HG03196 (cell line): ENCODE measurements around the gene SLC16A2.
"Not testable (repeated sequence)": the region's sequence is repeated elsewhere in the genome, so short reads cannot be mapped to it uniquely, and the experiment has no call there.

Experiments
- ATAC-seq: cut with Tn5 transposase; IDR thresholded peaks from one replicate; pipeline ENCODE4 v1.9.1; 2021; ENCODE audit not compliant: unreplicated experiment

The SLC16A2 gene

DNA sequence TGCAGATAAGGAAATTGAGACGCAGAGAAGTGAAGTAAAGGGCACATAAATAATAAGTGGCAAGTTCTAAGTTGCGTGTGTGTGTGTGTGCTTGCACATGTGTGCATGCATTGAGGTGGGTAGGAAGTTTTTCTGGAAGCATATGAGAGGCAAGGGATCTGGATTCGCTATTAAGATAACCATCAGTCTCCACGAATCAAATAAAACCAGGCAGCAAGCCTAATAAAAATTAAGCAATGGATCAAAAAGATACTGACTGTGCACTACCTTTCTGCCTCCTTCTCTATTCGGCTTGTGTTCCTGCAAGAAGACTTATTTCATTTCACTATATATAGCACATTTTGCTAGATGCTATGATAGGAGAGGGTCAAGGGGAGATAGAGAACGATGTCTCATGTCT is 23.8 kb downstream of the SLC16A2 start:
- ATAC-seq, result no peak

DNA sequence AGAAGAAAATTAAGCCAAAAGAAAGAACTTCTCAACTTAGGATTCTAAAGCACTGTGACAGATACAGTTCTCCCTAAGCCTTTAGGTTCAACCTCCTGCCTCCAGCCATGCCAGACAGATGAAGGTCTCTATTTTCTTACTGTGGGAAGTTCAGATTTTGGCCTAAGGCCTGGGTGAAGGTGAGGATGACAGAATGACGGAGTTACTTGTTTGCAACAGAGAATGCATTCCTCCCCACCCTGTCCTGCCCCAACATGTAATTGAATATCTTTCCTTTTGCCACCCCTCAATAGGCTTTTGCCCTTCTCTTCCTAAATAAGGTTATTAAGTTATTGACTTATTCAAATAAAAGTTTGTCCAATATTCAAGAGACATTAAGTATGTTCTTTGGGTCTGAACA is 25.6 kb downstream of the SLC16A2 start:
- ATAC-seq, result no peak

GRCh38 chrX:74448669-74449068 is 27.4 kb downstream of the SLC16A2 start:
- no peak for ATAC-seq

DNA sequence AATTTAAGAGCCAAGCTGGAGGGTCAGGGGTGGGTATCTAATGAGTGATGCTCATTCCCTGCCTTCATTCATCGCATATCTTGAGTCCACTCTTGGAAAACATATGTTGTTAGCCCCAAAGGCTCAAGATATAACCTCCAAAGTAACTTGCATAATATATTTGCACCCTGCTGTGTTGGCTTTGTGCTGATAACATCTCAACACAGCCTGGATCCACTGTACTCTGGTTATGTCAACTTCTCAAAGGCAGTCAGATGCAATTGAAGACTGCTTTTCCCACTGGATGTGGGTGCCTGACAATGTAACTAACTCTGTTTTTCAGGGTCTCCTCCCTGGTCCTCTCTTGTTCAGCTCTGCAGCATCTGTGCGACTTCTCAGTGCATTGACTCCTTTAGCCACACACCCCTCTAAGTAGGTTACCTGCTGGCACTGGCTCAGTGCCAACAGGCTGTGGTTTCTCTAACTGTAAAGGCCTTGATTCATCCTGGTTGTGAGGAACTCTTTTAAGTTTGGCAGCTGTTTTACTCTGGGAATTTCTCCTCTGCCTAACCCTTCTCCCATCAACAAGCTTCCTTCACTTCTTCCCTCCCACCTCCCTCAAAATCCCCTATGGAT is 28.1 kb downstream of the SLC16A2 start:
- no peak for ATAC-seq

DNA sequence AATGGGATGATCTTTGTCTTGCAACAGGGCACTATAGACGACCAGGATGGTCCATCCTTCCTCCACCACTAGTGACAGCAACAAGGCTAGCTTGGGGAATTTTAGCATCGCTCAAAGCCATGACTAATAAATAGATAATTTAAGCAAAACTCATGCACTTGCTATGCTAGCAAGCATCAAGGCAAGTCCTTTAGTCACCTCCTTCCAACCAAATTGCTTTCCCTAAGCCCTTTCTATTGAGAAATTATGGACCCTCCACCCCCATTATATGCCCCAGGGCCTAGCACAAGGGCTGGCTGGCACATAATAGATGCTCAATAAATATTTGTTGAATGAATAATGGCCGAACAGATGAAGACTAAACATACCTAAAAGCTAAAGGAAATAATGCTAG is 28.6 kb downstream of the SLC16A2 start:
- no peak for ATAC-seq

GRCh38 chrX:74450803-74451449 is 29.6 kb downstream of the SLC16A2 start:
- no peak for ATAC-seq

GRCh38 chrX:74451450-74452198 is 30.3 kb downstream of the SLC16A2 start:
- no peak for ATAC-seq

DNA sequence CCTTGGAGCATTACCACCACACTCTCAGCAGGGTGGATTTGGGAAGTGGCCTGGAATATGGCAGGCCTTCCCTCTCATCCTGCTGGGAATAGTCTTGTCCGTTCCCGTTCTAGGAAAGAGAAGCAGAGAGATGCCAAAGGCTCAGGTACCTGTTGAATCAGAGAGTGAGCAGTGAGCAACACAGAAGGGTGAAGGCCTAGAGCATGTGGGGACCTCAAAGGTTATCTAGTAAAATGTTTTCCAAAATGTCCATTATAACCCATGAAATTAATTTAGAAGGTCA is 30.8 kb downstream of the SLC16A2 start:
- ATAC-seq, result no peak

- no peak for ATAC-seq
These were observed 31.9 kb downstream of the SLC16A2 start for GRCh38 chrX:74453178-74453577.

DNA sequence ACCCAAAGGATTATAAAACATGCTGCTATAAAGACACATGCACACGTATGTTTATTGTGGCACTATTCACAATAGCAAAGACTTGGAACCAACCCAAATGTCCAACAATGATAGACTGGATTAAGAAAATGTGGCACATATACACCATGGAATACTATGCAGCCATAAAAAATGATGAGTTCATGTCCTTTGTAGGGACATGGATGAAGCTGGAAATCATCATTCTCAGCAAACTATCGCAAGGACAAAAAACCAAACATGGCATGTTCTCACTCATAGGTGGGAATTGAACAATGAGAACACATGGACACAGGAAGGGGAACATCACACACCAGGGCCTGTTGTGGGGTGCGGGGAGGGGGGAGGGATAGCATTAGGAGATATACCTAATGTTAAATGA is 32.9 kb downstream of the SLC16A2 start:
- ATAC-seq, result not testable (repeated sequence)

DNA sequence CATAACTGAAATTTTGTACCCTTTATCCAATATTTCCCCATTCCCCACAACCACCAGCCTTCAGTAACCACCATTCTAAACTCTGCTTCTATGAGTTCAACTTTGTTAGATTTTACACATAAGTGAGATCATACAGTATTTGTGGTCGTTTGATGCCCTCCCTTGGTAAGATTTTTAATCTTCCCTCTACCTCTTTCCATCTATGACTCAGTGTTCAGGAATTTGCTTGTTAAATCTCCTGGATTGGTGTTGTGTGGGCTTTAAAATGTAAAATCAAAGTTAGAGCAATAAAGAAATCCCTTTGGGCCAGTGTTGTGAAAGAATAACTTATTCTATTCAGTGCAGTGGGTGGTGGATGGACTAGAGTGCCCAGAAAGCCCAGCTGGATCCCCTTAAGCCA is 37.4 kb downstream of the SLC16A2 start:
- ATAC-seq, result no peak

- no peak for ATAC-seq
These were observed 40.1 kb downstream of the SLC16A2 start for GRCh38 chrX:74461384-74461783.

GRCh38 chrX:74464722-74465121 is 43.4 kb downstream of the SLC16A2 start:
- no peak for ATAC-seq

GRCh38 chrX:74465424-74465823 is 44.1 kb downstream of the SLC16A2 start:
- ATAC-seq, result no peak

GRCh38 chrX:74467656-74468055 is 46.4 kb downstream of the SLC16A2 start:
- ATAC-seq, result no peak

- not testable (repeated sequence) for ATAC-seq
These were observed 51.8 kb downstream of the SLC16A2 start for GRCh38 chrX:74473116-74473515.

DNA sequence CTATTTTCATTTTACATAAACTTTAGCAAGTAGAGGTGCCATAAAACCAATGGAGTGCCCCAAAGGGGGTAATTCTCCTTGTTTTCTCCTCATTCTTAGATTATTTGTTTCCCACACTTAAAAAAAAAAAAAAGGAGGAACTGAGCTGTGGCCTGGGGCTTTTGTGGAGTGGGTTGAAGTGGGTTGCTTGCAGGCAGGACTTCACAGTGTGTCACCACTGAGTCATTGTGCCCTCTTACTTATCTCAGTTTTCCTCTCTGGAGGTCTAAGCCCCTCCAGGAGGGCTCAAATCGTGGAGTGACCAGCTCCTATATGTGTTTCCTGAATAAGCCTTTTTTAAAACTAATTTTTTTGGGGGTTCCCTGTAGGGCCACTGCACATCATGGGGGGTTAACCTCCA is 69.0 kb downstream of the SLC16A2 start:
- no peak for ATAC-seq

GRCh38 chrX:74492720-74493201 is 71.5 kb downstream of the SLC16A2 start:
- no peak for ATAC-seq

DNA sequence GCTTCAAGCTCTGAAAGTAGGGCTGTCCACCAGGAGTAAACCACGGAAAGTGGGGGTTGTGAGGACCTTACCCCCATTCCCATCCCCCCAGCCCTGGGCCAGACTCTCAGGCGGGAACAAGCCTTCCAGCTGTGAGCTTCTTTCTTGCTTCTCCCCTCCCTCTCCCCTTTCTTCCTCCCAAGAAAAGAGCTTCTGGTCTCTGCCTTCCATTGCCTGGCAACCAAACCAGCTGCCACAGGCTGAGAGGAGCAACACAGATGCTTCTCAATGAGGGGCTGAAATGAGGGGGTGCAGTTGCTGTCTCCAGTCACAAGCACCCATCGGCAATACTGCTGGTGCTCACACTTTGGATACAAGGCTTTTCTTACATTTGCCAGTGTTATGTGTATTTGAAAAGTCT is 72.5 kb downstream of the SLC16A2 start:
- ATAC-seq, result no peak

GRCh38 chrX:74498924-74499323 is 77.6 kb downstream of the SLC16A2 start:
- no peak for ATAC-seq

GRCh38 chrX:74500067-74500466 is 78.8 kb downstream of the SLC16A2 start:
- no peak for ATAC-seq

DNA sequence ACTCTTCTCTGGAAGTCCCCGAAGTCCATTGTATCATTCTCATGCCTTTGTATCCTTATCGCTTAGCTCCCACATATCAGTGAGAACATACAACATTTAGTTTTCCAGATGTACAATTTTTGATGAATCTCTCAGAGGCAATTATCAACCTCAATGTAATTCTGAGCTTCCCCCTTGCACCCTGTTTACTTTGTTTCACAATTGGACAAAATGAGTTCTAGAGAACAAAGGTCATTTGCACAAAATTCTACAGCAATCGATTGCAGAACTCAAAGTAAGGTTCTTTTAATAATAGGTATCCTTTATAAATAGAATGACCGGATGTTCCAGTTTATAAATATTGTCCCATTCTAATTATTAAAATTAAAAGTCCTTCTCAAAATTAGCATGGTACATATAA is 79.3 kb downstream of the SLC16A2 start:
- no peak for ATAC-seq
